ENCODE results near the gene KCNK4. TPM values are rescaled to one million over a fixed set of nuclear protein-coding genes. Genes with fewer than 3 reads are reported as not detected.

Gene KCNK4
- total RNA-seq, 4 donors from 2014 or later: 0.27 TPM; not detected in 3

GRCh38 chr11:64349404-64349803, 58.3 kb downstream of the KCNK4 start:
- intact Hi-C loops (cut with DNase I; ENCODE audit: low total_unique reads) (no loop called here), in situ Hi-C loops (cut with MboI; ENCODE audit: low pct_ligation_motif_present in 1 of 4, low pct_unique_long_range_greater_than_20kb in 1 of 4, low sequenced_read_pairs in 3 of 4) (no loop called here)
- H3K9me3 ChIP-seq: no peaks in the 10 kb centered on the region
- WGBS, 2 donors (ENCODE audit: low coverage in 1 of 2): 93% methylated on average over 11 of the region's 11 CpGs; no CpG with 5 or more reads in 1 of the 2 donors
- DNase-seq: no peak
- H3K27me3 ChIP-seq: no peaks in the 10 kb centered on the region
- H3K27ac ChIP-seq: no peak overlapping the region
- TF ChIP-seq CTCF (IDR thresholded peaks at IDR 0.05) (no peak), POLR2AphosphoS5 (IDR thresholded peaks at IDR 0.05) (no peak), POLR2A (IDR thresholded peaks at IDR 0.05) (no peak), EP300 (IDR thresholded peaks at IDR 0.05; ENCODE audit: low read depth) (no peak)
- peaks cover 0 to 2% (median 0%) of the 10 kb centered on the region in 4 donors for H3K4me1 ChIP-seq
- H3K4me3 ChIP-seq: no peak overlapping the region
- no peaks in the 10 kb centered on the region for H3K36me3 ChIP-seq

Small RNA genes within 50 kb of the gene (small RNA-seq; reads per million reads assigned to genes)
- 0.28 to 0.88 (median 0.70) reads per million in 4 donors for gene MIR7155
- gene RF00019: 0 reads per million in 4 donors

Other genes with a start within 250 kb of the KCNK4 start
- gene MACROD1, start 125.2 kb upstream of the KCNK4 start, total RNA-seq: 10 to 100 TPM; 42.9 to 50.7 (median 50.1) TPM
- 100 to 1,000 TPM in 1 of 4 donors, 10 to 100 TPM in 3; 45.3 to 181 (median 65.9) TPM for gene STIP1, start 105.1 kb upstream of the KCNK4 start, total RNA-seq
- gene FERMT3, start 84.6 kb upstream of the KCNK4 start, total RNA-seq: 10 to 100 TPM; 14.6 to 63.3 (median 28.6) TPM
- gene TRPT1, start 65.1 kb upstream of the KCNK4 start, total RNA-seq: 100 to 1,000 TPM in 2 of 4 donors, 10 to 100 TPM in 2; 82.4 to 113 (median 99.1) TPM
- gene NUDT22, start 65.0 kb upstream of the KCNK4 start, total RNA-seq: 100 to 1,000 TPM in 3 of 4 donors, 10 to 100 TPM in 1; 84.0 to 215 (median 127) TPM
- 100 to 1,000 TPM in 1 of 4 donors, 10 to 100 TPM in 3; 52.6 to 214 (median 76.0) TPM for gene DNAJC4, start 60.8 kb upstream of the KCNK4 start, total RNA-seq
- gene VEGFB, start 56.7 kb upstream of the KCNK4 start, total RNA-seq: 10 to 100 TPM; 34.0 to 84.9 (median 36.8) TPM
- gene FKBP2, start 50.2 kb upstream of the KCNK4 start, total RNA-seq: 100 to 1,000 TPM in 2 of 4 donors, 10 to 100 TPM in 2; 63.6 to 203 (median 102) TPM
- 10 to 100 TPM; 62.8 to 80.4 (median 73.2) TPM for gene PPP1R14B, start 44.4 kb upstream of the KCNK4 start, total RNA-seq
- 100 to 1,000 TPM in 2 of 4 donors, 10 to 100 TPM in 2; 64.5 to 115 (median 91.2) TPM for gene PLCB3, start 39.8 kb upstream of the KCNK4 start, total RNA-seq
- 100 to 1,000 TPM in 3 of 4 donors, 10 to 100 TPM in 1; 93.9 to 154 (median 139) TPM for gene BAD, start 6.6 kb upstream of the KCNK4 start, total RNA-seq
- 10 to 100 TPM in 3 of 4 donors, 1 to 10 TPM in 1; 6.4 to 35.2 (median 27.4) TPM for gene GPR137, start 5.5 kb upstream of the KCNK4 start, total RNA-seq
- gene CATSPERZ, start 9.1 kb downstream of the KCNK4 start, total RNA-seq: 10 to 100 TPM in 1 of 4 donors, not detected in 3; 20.9 TPM
- 100 to 1,000 TPM; 142 to 272 (median 221) TPM for gene ESRRA, start 14.2 kb downstream of the KCNK4 start, total RNA-seq
- gene TRMT112, start 26.3 kb downstream of the KCNK4 start, total RNA-seq: 10 to 100 TPM; 59.1 to 99.9 (median 82.7) TPM
- gene PRDX5, start 26.8 kb downstream of the KCNK4 start, total RNA-seq: 100 to 1,000 TPM; 152 to 381 (median 265) TPM
- 100 to 1,000 TPM in 1 of 4 donors, 10 to 100 TPM in 3; 24.8 to 203 (median 47.1) TPM for gene CCDC88B, start 48.9 kb downstream of the KCNK4 start, total RNA-seq
- gene RPS6KA4, start 67.9 kb downstream of the KCNK4 start, total RNA-seq: 10 to 100 TPM; 14.5 to 86.0 (median 34.5) TPM

Data from transverse colon (tissue), 4 donors.